Thyroid gland (tissue), 4 donors: Measurements from ENCODE around the gene PAPOLG. TPM values are rescaled to one million over a fixed set of nuclear protein-coding genes. Genes with fewer than 3 reads are reported as not detected.

Experiments used
- DNase-seq, 2 donors: peaks; one replicate each; pipeline ENCODE4 v3.0.0-alpha.2; 2019
- H3K27ac ChIP-seq, 3 donors: fragments of 200-600 bp; sonication (generic); 1 replicate in 2 of 3; 2 replicates in 1 of 3; pipeline ENCODE4 v1.5.1; 2016 to 2019; ENCODE audit warnings: mild to moderate bottlenecking in 1 of 3, moderate library complexity in 1 of 3
- H3K27me3 ChIP-seq: fragments of 200-600 bp; sonication (generic); one replicate; pipeline ENCODE4 v1.5.1; 2019
- H3K36me3 ChIP-seq, 2 donors: fragments of 200-600 bp; sonication (generic); one replicate each; pipeline ENCODE4 v1.5.1; 2016 to 2019
- H3K4me1 ChIP-seq, 2 donors: fragments of 200-600 bp; sonication (generic); one replicate each; pipeline ENCODE4 v1.5.1; 2017 to 2019
- H3K4me3 ChIP-seq, 3 donors: fragments of 200-600 bp; sonication (generic); replicated peaks in 1 of 3; 1 replicate in 2 of 3; 2 replicates in 1 of 3; pipeline ENCODE4 v1.5.1; 2016; ENCODE audit warnings: mild to moderate bottlenecking in 1 of 3
- H3K9me3 ChIP-seq: fragments of 200-600 bp; sonication (generic); one replicate; pipeline ENCODE4 v1.5.1; 2017
- POLR2A ChIP-seq, 2 donors: fragments of 450-650 bp; IDR thresholded peaks; one replicate each; pipeline ENCODE4 v1.6.1; 2017; ENCODE audit warnings: antibody characterized with exemption in 2 of 2, mild to moderate bottlenecking in 2 of 2, moderate library complexity in 1 of 2
- WGBS, 2 donors: methylation state at CpG; one replicate each; pipeline ENCODE4 v1.1.5; 2017; 5-methylcytosine and 5-hydroxymethylcytosine counted together
- intact Hi-C: fragments of 100-400 bp; cut with DNase I; formaldehyde crosslinking; loops from one replicate; pipeline ENCODE4 v1.15.1; 2023
- total RNA-seq, 4 donors: library from RNA; depleted of rRNA; stranded (reverse); fragments of >200 nt; gene quantifications; one replicate each; pipeline ENCODE4 v1.2.3, GENCODE V29; 2016
- TF ChIP-seq, protein P1 (sequence below), 6 experiments: fragments of 200-600 bp in 3 of 6; fragments of 450-650 bp in 3 of 6; sonication (generic) in 3 of 6; IDR thresholded peaks; one replicate each; pipeline ENCODE4 v1.5.1; 2016 to 2019; ENCODE audit warnings: antibody characterized with exemption in 6 of 6, mild to moderate bottlenecking in 2 of 6, inconsistent platforms in 1 of 6, moderate library complexity in 1 of 6

Gene PAPOLG
- total RNA-seq, 4 donors from 2014 or later = 37.4 to 63.2 (median 41.4) TPM

DNA sequence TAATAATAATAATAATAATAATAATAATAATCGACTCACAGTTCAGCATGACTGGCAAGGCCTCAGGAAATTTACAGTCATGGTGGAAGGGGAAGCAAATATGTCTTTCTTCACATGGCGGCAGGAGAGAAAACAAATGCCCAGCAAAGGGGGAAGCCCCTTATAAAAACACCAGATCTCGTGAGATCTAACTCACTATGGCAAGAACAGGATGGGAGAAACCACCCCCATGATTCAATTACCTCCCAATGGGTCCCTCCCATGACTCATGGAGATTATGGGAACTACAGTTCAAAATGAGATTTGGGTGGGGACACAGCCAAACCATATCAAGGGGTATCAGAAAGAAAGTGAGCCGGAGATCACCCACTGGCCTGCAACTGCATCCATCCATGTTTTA, 40.5 kb upstream of the PAPOLG start:
- H3K27me3 ChIP-seq = no peaks in the 10 kb centered on the region
- no peaks in the 10 kb centered on the region for H3K36me3 ChIP-seq
- TF ChIP-seq, protein P1, sequence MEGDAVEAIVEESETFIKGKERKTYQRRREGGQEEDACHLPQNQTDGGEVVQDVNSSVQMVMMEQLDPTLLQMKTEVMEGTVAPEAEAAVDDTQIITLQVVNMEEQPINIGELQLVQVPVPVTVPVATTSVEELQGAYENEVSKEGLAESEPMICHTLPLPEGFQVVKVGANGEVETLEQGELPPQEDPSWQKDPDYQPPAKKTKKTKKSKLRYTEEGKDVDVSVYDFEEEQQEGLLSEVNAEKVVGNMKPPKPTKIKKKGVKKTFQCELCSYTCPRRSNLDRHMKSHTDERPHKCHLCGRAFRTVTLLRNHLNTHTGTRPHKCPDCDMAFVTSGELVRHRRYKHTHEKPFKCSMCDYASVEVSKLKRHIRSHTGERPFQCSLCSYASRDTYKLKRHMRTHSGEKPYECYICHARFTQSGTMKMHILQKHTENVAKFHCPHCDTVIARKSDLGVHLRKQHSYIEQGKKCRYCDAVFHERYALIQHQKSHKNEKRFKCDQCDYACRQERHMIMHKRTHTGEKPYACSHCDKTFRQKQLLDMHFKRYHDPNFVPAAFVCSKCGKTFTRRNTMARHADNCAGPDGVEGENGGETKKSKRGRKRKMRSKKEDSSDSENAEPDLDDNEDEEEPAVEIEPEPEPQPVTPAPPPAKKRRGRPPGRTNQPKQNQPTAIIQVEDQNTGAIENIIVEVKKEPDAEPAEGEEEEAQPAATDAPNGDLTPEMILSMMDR (IDR thresholded peaks at IDR 0.05) = no peak
- TF ChIP-seq POLR2A (IDR thresholded peaks at IDR 0.05) = no peak
- 90 to 97% methylated on average over 4 of the region's 4 CpGs for WGBS, 2 donors
- intact Hi-C loops = no loop called here
- no peaks in the 10 kb centered on the region for H3K4me1 ChIP-seq
- no peak overlapping the region for H3K27ac ChIP-seq
- H3K4me3 ChIP-seq = no peak overlapping the region
- H3K9me3 ChIP-seq = no peaks in the 10 kb centered on the region
- DNase-seq = no peak

DNA sequence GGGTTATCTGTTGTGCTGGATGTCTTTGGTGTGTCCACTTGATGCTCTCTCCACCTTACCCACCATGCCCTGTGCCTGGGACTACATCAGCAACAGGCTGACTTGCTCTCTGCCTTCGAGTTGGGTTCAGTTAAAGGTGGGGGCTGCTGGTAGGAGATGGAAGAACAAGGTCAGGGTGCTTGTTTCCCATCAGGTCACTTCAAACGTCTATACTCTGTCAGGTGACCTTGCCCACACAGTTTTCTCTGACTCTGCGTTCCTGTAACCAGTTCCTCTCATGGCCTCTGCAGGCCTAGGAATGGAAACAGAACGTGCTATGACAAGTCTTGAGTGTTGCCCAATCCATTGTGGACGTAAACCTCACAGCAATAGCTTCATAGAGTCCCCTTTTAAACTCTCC, 38.4 kb upstream of the PAPOLG start:
- TF ChIP-seq POLR2A (IDR thresholded peaks at IDR 0.05) = no peak
- TF ChIP-seq, protein P1 (IDR thresholded peaks at IDR 0.05) = no peak
- Histone ChIP-seq H3K4me1 (no peaks in the 10 kb centered on the region), H3K27ac (no peak overlapping the region), H3K36me3 (no peaks in the 10 kb centered on the region), H3K4me3 (no peak overlapping the region), H3K9me3 (no peaks in the 10 kb centered on the region), H3K27me3 (no peaks in the 10 kb centered on the region)
- no peak for DNase-seq
- WGBS, 2 donors = 65 to 68% methylated on average over 5 of the region's 5 CpGs
- intact Hi-C loops = no loop called here

DNA sequence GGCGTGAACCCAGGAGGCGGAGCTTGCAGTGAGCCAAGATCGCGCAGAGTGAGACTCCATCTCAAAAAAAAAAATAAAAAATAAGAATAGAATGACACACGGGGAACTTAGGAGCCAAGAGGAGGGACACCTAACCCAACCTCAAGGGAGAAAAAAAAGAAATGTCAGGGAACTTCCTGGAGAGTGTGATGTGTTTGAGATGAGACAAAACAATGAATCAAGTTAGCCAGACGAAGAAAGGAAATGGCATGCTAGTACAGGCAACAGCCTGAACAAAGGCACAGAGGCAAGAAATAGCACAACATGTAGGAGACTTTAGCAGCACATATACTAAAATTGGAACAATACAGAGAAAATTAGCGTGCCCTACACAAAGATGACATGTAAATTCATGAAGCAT, 36.7 kb upstream of the PAPOLG start:
- Histone ChIP-seq H3K9me3 (no peaks in the 10 kb centered on the region), H3K4me3 (no peak overlapping the region), H3K4me1 (no peaks in the 10 kb centered on the region), H3K27ac (no peak overlapping the region), H3K27me3 (no peaks in the 10 kb centered on the region), H3K36me3 (no peaks in the 10 kb centered on the region)
- intact Hi-C loops = no loop called here
- 81 to 86% methylated on average over 7 of the region's 7 CpGs for WGBS, 2 donors
- TF ChIP-seq, protein P1 (IDR thresholded peaks at IDR 0.05) = no peak
- no peak for TF ChIP-seq POLR2A (IDR thresholded peaks at IDR 0.05)
- no peak for DNase-seq

DNA sequence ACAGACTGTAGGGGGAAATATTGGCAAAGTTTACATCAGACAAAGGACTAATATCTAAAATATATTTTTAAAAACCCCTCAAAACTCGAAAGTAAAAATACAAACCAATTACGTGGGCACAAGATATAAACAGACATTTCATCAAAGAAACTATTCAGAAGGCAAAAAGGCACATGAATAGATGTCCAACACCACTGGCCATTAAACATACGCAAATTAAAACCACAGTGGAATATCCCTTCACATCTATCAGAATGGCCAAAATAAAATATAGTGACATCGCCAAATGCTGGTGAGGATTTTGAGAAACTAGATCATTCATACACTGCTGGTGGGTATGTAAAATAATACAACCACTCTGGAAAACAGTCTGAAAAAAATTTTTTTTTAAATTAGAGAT, 30.6 kb upstream of the PAPOLG start:
- WGBS, 2 donors = 72 to 82% methylated on average over 4 of the region's 4 CpGs
- DNase-seq = no peak

DNA sequence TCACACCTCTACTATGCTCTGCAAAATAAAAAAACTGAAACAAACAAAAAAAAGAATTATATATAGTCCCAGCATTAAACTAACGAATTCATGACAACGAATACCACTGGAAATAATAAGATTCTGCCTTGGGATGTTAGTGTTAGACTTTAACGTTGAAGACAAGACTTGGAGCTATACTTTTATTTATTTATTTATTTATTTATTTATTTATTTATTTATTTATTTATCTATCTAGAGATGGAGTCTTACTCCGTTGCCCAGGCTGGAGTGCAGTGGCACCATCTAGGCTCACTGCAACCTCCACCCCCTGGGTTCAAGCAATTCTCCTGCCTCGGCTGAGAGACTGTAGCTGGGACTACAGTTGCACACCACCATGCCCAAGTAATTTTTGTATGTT, 27.2 kb upstream of the PAPOLG start:
- Histone ChIP-seq H3K9me3 (no peaks in the 10 kb centered on the region), H3K27me3 (no peaks in the 10 kb centered on the region), H3K4me3 (no peak overlapping the region), H3K4me1 (no peaks in the 10 kb centered on the region), H3K36me3 (no peaks in the 10 kb centered on the region), H3K27ac (no peak overlapping the region)
- 88 to 90% methylated on average over 5 of the region's 5 CpGs for WGBS, 2 donors
- DNase-seq = no peak
- TF ChIP-seq, protein P1 (IDR thresholded peaks at IDR 0.05) = no peak
- TF ChIP-seq POLR2A (IDR thresholded peaks at IDR 0.05) = no peak
- intact Hi-C loops = no loop called here

More for the DNA sequence above, 30.6 kb upstream of the PAPOLG start:
- no peaks in the 10 kb centered on the region for H3K9me3 ChIP-seq
- intact Hi-C loops = no loop called here
- H3K36me3 ChIP-seq = no peaks in the 10 kb centered on the region
- no peaks in the 10 kb centered on the region for H3K4me1 ChIP-seq
- no peak overlapping the region for H3K4me3 ChIP-seq
- TF ChIP-seq, protein P1 (IDR thresholded peaks at IDR 0.05) = no peak
- TF ChIP-seq POLR2A (IDR thresholded peaks at IDR 0.05) = no peak
- no peaks in the 10 kb centered on the region for H3K27me3 ChIP-seq
- no peak overlapping the region for H3K27ac ChIP-seq
